ENCODE data around the gene PSD2. TPM values are rescaled to one million over a fixed set of nuclear protein-coding genes. Genes with fewer than 3 reads are reported as not detected.
A peak's percentile ranks its signal among the peaks of the same experiment; 100 is the strongest.

The PSD2 gene
- total RNA-seq, 1 experiment from 2014 or later = 0.04 TPM

DNA sequence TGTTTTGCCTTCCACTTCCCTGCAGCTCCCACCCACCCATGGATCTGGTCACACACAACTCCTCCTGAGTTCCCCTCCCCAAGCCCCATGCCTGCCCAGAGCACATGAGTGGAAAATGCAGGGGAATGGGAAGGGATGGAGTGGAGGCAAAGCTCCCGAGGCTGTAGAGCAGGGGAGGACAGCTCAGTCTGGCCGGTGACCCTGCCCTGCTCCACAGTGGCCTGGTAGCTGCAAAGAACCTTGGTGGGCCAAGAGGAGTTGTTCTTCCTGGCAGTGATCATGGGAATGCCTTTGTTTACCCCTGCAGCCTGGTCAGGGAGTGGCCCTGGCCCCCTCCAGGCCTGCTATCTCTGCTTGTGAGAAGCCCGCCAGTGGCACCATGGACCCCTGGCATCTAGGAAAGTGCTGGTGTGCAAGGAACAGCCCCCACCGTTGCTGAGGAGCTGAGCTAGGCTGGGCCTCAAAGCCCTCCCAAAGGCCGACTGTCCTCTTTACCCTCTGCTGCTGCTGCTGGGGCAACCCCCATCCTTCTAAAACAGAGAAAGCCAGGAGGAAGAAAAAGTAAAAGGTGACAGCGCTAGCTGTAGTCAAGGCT is 60.4 kb downstream of the PSD2 start:
- no peak for DNase-seq (ENCODE audit: low spot score)

DNA sequence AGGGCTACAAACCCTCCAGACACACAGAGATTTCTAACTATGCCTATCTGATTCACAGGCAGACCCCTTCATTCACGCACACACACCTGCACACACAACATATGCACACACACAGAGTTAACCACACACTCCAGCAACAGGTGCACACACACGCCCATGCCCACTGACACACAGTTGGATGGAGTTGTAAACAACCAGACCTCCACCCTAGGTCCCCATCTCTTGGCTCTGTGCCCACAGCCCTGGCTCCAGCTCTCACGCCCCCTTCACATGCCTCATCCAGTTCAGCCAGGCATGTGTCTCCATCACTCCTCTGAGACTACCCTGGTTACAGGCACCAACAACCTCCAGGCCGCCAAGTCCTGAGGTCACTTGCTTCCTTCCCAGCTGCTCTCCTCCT is 61.1 kb downstream of the PSD2 start:
- no peak for DNase-seq (ENCODE audit: low spot score)

DNA sequence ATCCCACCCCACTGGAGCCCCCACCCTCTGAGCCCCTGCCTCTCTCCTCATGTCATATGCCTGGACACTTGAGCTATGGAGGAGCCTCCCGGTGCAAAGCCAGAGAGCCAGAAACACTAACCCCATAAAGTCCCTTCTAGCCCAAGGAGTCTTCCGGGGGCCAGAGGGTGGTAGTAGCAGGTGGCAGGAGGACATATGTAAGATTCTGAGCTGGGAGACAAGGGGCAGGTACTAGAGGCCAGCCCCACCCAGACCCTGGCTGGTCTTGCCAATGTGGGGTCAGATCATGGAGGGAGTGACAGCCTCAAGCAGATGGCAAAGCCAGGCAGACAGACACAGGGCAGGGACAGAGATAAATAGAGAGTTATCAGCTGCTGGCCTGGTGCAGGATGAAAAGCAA is 63.4 kb downstream of the PSD2 start:
- DNase-seq (ENCODE audit: low spot score) = no peak

DNA sequence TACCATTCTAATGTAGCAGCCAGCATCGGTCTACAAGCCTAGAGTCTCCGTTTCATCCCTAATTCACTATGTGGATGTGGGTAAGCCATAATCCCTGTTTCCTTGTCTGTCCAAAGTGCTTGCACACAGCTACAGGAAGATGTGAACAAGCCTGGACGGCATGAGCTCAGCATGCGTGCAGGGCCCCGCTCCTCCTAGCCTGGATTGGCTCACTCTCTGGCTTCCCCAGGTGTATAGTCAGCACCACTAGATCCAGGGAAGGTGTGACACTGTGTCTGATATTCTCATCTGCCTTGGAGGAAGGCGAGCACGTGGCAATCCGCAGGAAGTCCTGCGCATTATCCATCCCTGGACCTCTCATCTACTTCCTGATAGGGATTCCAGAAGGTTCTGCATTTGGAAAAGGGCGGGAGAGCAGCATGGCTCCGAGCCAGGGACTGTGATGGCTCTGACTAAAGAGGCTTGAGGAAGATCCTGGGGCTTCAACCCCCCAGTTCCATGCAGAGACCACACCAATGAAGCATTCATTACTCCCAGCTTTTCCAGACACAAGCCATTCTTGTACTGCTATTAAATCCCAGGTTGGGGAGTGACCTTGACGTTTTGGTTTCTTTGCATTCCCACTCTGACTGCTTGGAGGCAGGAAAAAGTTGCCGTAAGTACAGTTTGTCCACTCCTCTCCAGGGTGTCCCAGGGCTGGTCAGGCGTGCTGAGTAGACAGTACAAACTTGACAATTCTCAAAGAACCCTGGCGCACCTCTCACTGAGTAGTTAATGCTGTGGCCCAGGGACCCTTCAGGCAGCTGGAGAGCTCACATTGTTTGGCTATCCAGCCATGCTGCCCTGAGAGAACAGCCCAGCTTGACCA is 65.6 kb downstream of the PSD2 start:
- DNase-seq (ENCODE audit: low spot score) = no peak

DNA sequence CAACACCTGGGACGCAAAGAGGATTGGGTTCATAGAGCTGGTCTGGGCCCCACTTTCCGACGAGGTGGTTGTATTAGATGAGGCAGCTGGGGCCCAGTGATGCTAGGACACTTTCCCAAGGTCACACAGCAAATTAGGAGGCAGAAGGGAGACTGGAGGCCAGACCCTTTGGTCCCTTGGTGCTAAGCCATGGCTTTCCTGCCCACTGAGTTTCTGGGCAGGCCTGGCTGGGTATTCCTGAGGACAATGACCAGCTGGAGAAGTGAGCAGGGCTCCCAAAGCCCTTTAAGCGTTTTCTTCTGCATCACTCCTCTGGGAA is 66.2 kb downstream of the PSD2 start:
- no peak for DNase-seq (ENCODE audit: low spot score)

DNA sequence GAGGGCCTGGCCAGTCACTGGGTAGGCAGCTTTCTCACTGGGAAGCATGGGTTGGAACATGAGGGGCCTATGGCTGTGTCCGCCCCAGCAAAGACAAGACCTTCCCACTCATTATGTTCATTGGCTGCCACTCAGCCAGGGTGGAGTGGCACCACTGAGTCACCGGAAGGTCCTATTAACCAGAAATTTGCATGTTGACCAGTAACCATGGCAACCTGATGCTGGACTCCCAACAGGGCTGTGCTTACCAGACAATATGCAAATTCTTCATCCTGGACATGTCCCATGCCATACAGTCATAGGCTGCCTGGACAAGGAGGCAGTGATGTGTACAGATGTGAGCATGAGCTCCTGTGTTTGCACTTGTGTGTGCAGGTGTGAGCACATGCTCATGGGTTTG is 66.7 kb downstream of the PSD2 start:
- no peak for DNase-seq (ENCODE audit: low spot score)

DNA sequence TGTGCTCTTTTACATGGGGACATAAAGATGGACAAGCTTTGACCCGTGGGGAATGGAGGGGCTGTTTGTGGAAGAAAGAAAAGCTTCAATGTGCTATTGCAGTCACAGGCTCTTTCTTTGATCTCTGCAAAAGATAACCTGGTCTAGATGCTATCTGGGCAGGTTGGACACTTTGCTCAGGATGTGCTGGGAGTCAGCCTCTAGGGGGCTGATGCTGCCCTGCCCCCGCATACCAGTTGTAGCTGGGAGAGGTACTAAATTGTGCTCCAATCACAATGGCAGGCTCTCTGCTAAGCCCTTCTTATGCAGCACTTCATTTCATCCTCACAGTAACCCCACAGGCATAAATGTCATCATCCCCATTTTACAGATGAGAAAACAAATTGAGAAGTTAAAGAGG is 67.2 kb downstream of the PSD2 start:
- DNase-seq (ENCODE audit: low spot score) = no peak

DNA sequence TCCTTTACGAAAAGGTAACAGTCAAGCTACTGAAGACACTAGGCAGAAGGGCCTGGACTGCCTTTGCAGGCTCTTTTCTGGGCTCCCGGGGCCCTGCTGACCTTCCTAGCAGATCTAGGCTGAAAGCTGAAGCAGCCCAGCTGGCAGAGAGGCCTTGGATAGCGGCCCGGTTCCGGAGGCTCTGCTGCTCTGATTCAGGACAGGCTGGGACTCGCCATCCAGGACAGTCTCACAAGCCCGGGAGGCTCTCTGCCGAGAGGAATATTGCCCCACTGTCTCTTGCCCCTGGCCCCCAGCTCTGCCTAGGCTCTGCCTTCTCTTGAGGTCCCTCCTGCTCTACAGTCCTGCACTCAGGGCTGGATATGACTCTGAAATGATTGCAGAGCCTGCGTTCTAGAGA is 67.8 kb downstream of the PSD2 start:
- no peak for DNase-seq (ENCODE audit: low spot score)

DNA sequence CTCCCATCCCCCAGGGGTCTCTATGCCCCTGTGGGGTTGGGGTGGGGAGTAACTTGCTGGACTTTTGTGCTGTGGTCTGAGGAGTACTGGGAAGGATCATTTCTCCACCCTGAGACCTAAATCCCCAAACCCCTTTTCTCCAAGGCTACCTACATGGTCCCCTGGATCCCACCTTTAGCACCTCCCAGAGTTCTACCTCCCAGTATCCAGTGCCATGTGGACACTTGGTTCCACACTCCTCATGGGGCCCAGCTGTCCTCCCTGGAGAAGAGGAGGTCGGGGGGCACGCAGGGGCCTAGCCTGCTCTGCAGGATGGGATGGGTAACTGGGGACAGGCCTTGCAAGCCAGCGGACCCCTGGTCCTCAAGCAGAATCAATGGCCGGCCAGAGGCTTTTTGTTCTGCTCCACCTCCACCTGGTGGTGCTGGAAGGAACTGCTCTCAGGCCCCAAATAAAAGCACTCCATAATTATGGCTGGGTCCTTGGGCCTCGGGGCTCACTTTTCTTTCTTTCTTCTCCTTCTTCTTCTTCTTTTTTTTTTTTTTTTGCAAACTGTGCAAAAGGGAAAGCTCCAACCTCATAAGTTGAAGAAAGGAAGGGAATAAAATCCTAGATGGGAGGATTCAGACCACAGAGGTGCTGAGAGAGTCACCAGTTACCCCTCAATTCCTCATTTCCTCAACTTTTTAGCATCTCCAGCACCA is 68.4 kb downstream of the PSD2 start:
- DNase-seq (ENCODE audit: low spot score) = peak; percentile 23

DNA sequence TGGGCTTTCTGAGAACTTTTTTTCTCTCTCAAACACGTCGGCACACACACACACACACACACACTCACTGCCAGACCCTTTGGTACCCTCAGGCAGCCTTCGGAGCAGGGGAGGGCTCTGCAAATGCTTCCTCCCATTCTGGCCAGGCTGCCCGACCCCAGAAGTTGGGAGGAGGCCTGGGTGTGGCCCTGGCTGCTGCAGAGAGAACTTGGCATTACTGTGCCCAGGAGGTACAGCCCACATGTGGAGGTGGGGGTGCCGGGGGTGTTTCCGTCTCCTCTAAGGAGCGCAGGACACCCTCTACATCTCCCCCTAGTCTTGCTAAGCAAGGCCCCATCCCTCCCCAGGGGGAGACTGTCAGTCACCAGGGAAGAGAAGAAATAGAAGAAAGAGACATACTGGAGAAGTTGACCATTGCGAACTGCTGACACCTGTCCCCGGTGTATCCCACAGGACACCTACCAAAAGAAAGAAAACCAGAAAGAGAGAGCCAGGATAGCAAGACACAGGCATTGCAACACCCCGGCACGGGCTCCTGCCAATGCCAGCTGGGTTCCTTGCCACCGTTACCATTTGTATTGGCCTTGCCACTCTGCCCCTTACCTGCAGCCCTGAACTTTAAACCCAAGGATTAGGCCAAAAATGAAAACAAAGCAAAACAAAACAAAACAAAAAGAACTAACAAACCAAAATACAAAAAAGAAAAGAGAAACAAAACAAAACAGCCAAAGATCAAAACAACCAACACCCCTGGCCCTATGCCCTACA is 69.3 kb downstream of the PSD2 start:
- DNase-seq (ENCODE audit: low spot score) = no peak

DNA sequence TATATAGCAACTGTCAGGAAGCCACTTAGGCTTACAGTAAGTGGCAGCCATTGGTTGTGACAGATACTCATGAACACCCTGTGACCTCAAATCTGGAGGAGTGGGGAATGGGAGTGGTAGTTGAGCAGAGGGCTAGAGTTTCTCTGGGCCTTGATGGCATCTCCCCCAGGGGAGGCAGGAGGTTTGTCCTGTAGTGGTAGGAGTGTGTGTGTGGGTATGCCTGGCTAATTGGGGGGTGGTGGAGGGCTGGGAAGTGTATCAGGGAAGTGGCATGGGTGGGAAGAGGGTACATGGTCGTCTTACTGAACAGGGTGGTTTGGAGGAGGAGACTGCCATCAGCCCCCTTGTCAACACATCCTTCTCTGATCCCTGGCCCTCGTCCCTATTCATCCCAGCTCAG is 71.5 kb downstream of the PSD2 start:
- DNase-seq (ENCODE audit: low spot score) = no peak

DNA sequence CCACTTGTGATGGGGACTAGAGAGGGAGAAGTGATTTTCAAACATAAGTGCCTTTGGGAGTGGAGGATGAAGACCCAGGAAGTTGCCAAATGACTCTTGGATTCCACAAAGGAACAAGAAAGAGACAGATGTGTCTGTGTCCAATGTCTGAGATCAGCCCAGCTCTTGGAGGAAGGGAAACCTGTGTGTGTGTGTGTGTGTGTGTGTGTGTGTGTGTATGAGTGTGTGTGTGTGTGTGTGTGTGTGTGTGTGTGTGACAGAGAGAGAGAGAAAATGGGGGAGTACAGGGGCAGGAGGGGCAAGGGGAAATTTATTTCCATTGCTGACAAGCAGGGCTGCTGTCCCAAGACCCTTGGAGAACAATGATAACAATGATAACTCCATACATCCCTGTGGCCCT is 72.0 kb downstream of the PSD2 start:
- DNase-seq (ENCODE audit: low spot score) = no peak

DNA sequence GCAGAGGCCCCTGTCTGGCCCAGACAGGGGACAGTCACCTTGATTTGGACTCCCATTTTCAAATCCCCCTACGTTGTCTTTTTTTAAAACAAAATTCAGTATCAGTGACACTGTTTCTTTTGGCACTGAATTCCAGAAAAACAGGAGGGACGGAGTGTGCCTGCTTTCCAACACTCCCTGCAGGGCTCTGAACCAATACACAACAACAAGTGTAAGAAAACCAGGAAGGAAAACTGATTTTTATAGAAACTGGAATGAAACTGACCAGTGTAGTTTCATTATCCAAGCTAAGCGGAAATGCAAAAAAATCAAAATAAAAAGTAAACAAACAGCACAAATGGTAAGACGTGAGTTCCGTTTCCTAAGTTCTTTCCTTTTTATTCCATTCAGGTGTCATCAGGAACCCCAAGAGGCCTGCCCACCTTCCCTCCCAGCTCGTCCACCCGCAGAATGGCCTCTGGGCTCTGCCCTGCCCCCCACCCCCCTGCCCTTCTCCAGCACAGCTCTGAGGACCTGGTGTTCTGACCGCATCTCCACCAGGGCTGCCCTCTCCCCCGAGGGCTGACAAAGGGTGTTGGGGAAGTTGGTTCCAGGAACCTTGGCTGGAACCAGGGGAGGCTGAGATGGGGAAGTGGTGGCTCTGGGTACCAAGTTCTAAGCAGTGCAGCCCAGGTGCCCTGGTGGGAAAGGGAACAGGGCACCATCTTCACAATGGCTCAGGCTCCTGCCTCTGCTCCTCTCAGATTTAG is 73.6 kb downstream of the PSD2 start:
- no peak for DNase-seq (ENCODE audit: low spot score)

DNA sequence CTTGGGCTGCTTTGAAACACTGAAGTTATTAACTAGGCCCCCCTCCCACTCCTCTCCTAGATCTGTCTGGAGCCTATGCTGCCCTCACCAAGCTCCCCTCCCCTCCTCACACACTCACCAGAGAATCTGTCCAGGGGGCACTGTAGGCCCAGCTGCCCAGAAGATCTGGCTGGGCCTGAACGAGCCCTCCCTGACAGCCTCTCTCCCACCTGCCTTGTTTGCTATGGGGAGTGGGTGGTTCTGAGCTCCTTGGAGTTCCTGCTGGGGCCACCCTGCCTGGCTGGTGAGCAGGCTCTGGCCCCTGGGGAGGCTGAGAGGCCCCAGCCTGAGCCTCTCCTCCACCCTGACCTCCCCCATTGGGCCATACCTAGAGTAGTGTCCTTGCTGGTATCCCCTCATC is 75.1 kb downstream of the PSD2 start:
- no peak for DNase-seq (ENCODE audit: low spot score)

DNA sequence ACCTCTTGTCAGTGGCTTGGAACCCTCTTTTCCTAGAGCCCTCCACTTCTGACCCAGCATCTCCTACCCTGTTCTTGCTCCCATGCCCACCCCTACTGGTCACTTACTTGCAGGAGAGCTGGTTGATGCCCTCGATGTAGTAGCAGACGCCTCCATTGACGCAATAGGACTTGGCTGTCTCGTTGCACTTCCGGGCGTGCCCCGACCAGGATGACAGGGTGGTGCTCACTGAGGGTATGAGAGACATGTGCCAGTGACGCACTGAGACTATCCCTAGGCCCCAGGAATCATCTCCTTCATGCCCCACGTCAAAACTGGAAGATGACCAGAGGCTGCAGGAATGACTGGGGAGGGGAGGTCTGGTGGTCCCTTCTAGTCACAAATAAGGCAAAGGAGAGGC is 76.0 kb downstream of the PSD2 start:
- no peak for DNase-seq (ENCODE audit: low spot score)

DNA sequence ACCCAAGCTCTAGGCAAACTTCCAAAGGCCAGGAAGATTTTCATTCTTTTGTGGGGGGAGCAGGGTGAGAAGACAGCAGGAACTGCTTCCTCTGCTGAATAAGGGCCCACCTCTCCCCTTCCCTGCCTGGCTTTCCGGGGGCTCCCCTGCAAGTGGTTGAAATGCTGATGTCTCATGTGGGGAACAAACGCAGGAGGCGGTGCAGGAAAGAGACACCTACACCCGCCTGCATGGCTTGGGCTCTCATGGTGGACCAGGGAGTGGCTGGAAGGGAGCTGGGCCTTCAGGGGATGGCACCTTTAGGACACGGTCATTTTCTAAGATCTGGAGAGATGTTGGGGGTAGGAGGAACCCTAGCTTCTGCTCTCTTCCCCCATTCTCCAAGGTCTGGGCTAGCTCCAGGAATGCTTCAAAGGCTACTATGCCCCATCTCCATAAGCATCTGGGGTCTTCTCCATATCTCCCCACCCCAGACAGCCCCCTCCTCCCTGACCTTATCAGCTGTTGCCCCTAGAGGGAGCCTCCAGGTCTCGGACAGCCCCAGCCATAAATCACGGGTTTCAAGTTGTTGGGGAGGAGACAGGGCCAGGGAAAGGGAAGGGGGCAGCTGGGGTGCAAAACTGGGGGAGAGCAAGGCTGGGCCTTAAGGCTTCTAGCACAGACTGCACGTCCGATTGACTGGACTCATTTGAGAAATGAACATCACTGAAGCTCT is 76.6 kb downstream of the PSD2 start:
- DNase-seq (ENCODE audit: low spot score) = no peak

DNA sequence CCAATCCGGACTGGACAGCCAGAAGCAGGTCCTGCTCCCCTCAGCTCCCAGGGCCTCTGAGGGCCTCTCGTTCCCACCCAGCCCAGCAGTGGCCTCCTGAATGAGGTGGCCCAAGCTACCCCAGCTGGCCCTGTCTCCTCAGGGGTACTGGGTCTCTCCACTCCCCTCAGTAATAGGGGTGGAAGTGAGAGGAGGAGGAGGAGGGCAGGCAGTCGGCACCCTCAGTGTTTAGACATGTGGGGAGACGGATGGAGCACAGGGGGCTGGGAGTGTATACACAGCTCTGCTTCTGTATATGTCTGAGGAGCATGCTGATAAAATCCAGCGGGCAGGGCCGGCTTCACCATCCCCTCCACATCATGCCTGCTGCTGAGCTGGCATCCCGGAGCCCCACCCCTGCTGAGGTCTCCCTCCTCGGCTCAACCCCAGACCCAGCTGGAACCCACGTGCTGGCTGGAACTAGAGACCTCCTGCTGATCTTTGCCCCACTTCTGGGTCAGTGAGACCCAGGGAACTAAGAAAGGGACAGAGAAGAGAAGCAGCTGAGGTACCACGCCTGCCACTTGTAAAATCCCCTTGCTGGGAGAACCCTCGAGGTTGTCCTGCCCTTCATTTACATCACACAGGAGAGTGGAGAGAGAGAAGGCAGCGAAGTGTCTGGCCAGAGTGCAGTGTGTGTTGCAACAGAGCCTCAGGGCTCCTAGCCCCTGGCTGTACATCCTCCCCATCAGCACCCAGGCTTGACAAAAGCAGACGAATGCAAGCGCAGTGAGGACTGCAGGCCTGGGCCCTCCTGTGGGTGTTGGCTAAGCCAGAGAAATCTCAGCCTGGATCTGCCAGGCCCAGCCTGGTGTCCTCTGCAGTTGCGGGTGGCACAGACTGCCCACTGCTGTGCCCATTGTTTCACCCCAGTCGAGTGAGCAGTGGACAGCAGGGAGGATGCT is 77.5 kb downstream of the PSD2 start:
- DNase-seq (ENCODE audit: low spot score) = no peak

DNA sequence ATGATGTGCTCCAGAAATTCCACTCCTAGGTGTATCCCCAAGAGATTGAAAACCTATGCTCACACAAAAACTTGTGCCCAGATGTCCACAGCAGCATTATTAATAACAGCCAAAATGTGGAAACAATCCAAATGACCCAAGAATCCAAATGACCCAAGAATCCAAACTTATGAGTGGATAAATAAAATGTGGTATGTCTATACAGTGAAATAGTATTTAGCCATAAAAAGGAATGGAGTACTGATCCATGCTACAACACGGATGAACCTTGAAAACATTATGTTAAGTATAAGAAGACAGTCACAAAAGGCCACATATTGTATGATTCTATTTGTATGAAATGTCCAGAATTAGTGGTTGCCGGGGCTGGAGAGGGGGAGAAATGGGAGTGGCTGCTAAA is 80.3 kb downstream of the PSD2 start:
- DNase-seq (ENCODE audit: low spot score) = no peak

DNA sequence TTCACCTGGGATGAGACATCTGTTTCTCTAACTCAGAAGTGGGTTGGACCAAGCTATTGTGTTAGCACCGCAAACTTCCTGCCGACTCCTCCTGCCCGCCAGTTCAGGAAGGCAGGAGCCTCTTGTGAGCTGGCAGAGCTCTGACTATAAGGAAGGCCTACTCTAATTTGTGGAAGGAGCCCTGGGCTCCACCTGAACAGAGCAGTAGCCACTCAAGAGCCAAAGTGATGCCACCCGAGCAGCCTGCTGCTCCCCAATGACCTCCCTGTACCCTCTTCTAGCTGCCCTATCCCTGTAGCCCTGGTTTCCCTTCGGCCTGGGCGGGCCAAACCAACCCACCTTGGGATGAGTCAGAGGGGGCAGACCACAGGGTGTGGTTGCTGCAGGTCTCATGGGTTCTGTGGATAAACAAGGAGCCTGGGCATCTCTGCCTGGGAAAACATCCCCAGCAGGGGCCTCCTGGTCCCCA is 81.6 kb downstream of the PSD2 start:
- peak; percentile 64 for DNase-seq (ENCODE audit: low spot score)

DNA sequence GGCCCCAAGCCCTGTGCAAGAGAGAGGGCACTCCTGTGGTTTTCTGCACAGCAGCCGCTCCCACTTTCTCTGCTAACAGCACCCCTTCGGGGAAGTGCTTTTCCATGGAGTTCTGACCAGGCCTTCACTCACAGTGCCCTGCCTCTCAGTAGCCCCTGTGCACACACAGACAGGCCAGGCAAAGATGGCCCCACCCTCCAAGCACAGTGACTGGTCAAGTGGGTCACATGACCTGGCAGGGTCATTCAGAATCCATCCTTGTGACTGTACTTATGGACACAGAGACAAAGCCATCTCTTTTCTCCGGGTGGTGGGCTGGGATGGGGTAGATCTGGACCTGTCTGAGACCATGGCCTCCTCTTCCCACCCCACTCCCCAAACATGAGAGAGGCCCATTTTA is 82.5 kb downstream of the PSD2 start:
- DNase-seq (ENCODE audit: low spot score) = no peak
